Pulmonary artery endothelial cell (primary cell): Measurements from ENCODE around the gene ITGB2. TPM values are rescaled to one million over a fixed set of nuclear protein-coding genes. Genes with fewer than 3 reads are reported as not detected.

Experiments
- DNase-seq: peaks from one replicate; pipeline ENCODE4 v3.0.0-alpha.2; 2011; ENCODE audit warnings: low read depth, low spot score
- total RNA-seq: library from RNA; depleted of rRNA; stranded (reverse); fragments of >200 nt; gene quantifications from 2 replicates; pipeline ENCODE4 v1.2.3, GENCODE V29; 2014

The ITGB2 gene
- total RNA-seq, 1 donor from 2014 or later, result 0.13 TPM

DNA sequence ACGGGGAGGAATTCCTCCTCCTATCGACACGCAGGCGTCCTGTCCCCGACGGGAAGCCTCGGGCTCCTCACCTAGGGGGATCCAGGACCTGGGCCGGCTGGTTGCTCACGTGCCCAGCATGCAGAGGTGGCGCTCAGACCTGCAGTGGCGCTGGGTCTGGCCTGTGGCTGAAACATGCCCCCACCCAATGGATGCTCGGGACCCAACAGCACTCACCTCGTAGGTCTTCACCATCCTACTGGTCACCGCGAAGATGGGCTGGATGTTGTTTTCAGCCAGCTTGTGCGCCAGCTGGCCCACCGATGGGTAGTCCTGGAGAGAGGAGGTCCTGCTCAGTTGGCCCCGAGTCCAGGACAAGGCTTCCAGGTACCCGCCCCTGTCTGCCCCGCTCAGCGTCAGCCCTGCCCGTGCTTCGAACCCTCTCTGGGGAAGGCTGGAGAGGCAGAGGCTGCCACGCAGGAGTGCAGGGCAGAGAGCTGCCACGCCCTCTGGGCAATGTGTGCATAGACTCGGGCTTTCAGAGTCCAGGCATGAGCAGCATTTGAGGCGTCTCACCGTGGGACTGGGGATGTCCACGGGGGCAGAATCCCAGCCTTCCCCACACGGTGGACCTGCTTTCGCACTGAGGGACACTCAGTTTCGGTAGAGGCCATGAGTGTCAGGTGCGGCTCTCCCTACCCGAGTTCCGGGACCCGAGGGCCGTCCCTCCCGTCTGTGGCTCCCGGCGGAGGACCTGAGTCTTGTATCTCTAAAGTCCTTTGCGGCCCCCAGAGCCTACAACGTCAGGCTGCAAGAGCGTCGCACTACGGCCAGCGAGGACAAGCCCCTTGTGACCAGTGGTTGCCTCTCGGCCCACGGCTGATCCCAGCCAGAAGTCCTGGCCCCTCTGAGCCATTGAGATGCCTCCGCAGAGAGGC lies 21.6 kb downstream of the ITGB2 start:
- no peak for DNase-seq

DNA sequence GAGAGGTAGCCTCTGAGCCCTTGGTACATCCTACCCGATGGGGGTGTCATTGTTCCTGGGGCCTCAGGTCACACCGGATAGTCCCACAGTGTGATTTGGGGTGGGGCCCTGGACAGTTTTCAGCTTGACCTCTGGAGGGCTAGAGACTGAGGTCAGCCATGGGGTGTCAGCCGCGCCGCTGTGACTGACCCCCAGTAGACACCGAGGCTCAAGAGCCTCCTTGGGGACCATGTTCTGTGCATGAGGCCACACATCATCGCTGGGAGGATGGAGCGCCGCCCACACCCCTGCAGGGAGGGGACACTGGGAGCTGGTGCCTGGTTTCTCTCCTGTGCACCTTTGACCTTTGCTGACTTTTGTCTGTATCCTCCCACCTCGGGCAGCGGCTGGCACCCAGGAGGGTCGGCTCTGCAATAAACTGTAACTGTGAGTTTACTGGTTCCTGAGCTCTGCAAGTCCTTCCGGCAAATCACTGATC lies 22.6 kb downstream of the ITGB2 start:
- no peak for DNase-seq

DNA sequence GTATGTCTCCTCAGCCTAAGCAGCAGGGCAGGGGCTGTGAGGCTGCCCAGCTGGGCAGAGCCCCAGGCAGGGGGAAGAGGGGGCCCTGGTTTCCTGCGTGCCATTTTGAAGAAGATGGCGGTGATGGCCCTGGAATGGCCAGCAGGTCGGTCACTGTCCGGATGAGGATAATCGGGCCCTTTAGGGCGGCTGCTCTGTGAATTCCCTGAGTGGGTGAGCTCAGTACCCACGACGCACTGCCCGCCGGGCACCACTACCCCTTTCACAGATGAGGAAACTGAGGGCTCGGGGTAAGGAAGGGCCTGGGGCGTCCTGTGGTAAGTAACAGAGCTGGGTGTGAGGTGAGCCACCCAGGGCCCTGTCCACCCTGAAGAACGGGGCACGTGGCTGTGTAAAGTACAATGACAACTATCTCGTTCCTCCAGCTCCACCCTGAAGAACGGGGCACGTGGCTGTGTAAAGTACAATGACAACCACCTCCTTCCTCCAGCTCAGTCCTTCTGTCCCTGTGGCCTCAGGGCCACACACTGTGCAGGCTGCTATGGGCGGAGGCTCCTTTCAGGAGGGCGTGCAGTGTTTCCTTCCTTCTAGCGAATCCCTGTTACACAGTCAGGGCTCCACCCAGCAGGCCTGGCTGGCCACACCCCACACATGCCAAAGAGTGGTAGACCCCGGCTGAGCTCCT lies 23.2 kb downstream of the ITGB2 start:
- DNase-seq, result no peak

DNA sequence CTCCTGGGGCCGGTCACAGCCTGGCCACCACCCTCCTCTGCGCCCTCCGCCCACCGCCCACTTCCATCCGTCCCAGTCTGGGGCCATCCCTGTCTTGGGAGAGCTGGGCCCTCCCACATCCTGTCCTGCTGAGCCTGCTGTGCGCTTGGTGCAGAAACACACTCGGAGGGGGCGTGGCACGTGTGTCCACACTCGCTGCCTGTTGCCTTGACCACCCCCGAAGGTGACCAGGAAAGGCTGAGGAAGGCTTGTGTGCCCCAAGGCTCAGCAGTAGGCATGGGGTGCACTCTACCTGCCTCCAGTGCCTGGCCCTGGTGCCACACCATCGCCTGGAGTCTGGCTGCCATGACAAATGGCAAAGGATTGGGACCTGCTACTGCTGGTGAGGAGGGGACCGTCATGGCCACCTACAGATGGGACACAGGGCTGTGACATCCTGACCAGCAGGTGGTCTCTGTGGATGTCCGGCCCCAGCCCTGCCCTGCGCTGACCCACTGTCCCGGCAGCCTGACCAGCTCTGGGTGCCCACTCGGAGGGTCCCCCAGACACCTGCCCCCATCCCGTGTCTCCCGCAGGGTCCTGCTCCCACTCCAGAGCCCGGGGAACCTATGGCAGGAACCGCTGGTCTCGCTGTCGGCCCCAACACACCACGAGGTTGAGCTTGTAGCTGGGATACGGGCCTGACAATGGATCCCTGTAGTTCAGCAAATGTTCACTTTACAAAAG lies 24.0 kb downstream of the ITGB2 start:
- no peak for DNase-seq

DNA sequence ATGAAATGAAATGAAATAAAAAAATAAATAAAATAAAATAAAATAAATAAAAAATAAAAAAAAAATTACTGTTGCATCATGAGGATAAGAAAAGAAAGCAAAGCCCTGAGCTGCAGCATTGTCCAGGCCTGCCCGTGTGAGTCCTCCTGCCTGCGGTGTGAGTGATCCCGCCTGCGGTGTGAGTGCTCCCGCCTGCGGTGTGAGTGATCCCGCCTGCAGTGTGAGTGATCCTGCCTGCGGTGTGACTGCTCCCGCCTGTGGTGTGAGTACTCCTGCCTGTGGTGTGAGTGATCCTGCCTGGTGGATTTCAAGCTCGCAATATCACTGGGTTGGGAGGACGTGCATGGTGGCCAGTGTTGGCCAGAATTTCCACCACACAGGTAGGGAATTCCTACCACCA lies 24.8 kb downstream of the ITGB2 start:
- DNase-seq, result no peak

DNA sequence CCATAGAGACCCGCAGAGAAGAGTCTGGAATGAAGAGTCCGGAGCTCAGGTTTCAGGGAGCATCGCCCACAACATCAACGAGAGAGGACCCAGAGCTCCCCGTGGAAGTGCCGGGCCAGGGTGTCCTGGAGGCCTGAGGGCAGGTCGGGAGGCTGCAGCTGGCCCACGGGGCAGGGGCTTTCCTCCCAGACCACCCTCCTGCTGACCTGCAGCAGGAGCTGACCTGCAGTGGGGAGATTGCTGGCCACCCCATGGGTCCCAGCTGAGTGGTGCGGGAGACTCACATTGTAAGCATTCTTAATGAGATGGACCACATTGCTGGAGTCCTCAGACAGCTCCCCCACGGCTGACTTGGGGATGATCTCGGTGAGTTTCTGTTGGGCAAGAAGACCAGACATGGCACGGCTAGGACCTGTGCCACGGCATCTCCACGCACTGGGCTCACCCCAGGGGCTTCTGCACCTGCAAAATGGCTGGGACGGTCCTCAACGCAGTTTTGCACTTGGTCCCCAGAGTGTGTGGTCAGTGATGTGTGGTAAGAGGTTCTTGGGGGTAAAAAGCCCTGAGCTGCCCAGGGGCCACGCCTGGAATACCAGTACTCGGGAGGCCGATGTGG lies 25.9 kb downstream of the ITGB2 start:
- DNase-seq, result no peak

DNA sequence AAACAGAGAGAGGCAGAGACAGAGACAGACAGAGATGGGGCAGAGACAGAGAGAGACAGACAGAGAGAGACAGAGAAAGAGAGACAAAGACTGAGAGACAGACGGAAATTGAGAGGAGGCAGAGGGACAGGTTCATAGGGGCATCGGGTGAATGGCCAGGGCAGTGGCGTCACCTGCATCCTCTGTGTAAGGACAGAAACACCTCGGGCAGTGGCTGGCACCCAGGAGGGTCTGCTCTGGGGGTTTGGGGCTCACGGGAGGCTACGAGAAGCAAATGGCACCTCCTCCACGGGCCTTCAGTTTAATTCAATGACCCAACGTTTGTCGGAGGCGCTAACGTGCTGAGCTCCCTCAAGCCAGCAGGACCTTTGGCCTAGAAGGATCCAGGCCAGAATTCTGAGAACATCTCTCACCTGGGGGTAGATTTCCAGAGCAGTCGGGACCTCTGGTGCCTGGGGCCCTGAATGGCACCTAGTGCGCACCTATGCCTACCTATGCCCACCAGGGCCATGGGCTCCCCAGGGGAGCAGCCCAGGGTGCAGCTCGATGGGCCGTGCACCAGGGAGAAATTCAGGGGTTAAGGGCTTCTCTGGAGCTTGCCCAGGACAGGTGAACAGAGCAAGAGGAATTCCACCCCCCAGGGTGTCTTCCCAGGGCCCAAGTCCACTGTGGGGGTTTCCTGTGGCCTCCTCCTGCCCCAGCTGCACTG lies 26.6 kb downstream of the ITGB2 start:
- DNase-seq, result no peak

DNA sequence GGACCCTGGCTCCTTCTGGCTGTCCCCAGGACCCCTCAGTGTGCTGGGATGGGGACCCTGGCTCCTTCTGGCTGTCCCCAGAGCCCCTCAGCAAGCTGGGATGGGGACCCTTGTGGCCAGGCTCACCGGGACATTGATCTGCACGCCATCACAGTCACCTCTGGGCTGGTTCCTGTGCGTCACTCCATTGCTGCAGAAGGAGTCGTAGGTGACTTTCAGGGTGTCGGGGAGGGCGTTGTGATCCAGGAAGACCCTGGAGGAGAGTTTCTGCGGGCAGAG lies 27.5 kb downstream of the ITGB2 start:
- no peak for DNase-seq

DNA sequence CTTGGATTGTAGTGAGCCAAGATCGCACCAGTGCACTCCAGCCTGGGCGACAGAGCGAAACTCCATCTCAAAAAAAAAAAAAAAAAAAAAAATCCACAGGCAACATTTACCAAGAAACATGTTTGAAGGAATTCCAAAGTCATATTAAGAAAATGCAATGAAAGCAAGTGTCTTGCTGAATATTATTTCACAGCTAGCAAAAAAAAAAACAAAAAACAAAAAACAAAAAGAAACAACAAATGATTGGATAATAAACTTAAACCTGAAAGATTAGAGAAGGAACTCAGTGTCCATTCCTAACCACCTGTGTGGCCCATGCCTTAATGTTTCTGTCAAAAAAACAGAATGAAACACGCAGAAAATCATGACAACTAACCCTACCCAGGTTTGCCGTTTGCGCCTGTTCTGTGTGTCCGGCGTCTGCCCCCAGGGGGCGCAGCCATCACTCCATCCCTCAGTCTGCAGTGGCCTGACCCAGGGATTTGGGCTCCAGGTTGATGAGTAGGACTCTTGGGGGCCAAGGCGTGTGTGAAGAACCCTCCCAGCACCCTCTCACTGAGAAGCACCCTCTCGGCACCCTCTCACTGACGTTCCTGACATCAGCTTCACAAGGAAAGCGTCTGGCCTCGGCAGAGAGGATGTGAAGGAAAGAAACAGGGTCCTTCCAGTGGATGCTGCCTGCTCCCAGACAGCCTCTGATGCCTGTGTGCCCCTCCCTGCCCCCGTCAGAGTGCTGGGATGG lies 28.0 kb downstream of the ITGB2 start:
- no peak for DNase-seq

DNA sequence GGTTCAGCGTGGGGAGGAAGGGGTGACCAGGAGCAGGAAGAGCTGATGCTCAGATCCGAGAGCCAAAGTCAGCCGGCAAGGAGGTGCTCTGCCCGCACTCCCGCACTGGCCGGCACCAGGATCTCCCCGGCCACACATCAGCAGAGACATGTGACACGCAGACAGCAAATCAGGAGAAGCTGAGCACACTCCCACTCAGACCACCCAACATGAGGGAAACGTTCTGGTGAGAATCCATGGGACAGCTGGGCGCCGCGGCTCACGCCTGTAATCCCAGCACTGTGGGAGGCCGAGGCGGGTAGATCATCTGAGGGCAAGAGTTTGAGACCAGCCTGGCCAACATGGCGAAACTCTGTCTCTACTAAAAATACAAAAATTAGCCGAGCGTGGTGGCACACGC lies 28.6 kb downstream of the ITGB2 start:
- no peak for DNase-seq

DNA sequence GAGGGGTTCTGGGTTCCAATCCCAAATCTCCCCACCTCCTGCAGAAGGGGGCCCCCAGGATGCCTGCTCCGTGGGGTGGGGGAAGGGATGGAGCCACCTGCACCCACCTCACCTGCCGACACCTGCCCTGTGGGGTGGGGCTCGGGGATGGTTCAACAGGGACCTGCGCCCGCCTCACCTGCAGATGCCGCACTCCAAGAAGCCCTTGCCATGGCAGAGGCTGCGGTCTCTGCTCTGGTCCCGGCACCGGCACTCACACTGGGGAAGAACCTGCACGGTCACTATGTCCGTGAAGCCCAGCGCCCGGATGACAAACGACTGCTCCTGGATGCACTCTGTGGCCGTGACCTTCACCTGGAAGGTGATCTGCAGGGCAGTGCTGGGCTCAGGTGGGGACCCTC lies 29.1 kb downstream of the ITGB2 start:
- DNase-seq, result no peak

DNA sequence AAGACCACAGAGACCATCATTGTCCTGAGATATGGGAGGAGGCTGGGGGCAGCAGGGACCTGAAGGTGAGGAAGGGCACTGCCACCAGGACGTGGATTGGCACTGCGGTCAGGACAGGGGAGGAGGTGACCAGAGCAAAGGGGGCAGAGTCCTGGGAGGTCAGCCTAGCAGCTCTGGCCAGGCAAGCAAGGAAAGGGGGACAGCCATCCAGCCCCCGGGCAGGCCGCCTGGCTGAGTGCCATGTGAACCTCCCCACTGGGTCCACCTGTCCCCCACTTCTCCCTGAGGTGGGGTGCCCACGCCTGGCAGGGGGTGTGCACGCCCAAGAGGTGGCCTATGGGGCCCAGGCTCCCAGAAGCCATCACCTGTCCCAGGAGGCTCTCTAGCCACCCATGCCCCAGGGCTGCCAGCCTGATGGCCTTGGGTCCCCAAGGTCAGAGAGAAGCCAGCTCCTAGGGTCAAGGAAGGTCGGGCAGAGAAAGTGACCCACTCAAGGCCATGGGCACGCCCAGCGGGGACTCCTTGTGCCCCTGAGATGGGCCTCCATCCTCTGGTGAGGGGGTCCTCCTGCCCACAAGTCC lies 29.6 kb downstream of the ITGB2 start:
- no peak for DNase-seq

DNA sequence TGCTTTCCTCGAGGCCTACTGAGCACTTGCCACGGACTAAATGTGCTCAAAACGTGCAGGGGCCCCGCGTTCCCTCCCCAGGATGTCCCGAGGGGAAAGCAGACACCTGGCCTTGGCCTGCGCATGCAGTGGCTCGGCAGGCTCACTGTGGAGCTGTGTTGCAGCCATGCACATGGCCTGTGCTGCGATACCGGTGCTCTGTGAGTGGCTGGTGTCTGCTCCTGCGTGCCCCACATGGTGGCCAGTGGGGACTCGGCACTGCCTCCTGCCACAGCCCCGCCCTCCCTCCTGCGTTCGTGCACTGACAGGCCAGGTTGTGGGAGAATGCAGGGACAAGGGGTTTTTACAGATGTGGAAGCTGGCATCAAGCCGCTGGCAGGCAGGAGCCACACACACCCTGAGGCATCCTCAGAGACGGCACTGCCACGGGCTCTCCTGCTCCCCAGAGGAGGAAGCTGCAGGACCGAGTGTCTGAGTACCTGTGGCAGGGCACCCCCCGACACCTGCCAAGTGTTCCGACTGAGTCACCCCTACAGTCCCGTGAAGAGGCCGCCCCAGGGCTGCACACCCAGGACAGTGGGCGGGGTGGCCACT lies 30.3 kb downstream of the ITGB2 start:
- no peak for DNase-seq

DNA sequence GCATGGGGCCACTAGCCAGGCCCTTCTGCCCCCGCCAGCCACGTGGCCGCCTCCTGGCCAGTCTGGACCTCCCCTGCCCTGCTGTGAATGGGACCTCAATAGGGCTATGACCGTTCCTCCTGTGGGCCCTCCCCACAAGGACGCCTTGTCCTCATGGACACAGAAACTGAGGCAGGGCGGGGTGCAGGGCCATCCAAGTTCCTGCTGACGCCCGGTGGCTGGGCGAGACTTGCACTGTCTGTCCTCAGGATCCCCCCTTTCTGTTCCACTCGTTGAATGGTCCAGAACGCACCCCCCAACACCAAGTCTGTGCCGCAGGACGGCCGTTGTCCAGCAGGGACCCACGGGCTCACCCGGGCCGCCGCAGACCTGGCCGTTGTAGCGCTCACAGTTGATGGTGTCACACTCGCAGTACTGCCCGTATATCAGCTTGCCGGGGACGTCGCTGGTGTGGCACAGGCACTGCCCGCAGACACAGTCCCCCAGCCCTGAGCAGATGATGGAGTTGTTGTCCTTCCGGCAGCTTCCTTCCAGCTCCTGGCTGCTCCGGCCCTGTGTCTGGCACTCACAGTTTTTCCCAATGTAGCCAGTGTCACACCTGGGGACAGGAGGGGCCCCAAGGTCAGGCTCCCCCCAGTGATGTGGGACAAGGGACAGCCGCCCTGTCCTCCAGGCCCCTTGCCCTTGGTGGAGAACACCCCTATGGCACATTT lies 30.9 kb downstream of the ITGB2 start:
- DNase-seq, result no peak

DNA sequence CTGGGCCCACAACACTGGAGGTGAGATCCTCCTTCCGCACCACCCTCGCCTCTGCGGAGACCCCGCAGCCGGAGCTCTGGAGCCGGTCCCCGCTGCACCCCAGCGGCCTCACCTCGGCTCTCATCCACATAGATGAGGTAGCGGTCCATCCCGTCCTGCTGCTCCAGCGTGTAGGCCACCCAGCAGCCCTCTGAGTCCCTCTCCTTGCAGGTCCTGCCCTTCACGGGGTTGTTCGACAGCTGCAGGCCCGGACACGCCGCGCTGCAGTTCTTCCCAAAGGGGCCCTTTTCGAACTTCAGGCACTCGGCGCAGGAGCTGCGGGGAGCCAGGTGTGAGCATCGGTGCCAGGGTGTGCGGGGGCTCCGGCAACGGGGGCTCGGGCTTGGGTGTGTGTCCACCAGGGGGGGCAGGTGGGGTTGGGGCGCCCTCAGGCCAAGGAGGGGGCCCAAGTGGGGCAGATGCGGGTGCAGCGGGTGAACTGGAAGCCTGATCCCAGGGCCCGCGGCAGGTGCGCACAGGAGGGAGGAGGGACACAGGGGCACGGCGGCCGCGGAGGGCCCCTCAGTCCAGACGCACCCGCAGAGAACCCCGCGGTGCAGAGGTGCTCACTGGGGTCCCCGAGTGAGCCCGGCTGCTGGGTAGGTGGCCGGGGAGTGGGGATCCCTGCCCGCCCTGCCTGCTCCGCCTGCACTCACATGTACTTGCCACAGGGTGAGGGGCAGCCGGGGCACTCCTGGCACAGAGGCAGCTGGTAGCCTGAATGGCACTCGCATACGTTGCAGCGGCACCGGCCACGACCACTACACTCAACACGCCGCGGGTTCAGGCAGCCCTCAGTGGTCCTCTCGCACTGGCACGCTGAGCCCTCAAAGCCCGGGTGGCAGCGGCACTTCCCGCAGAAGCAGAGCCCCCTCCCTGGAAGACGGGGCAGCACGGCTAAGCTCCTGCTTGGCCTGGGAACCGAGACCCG lies 31.8 kb downstream of the ITGB2 start:
- DNase-seq, result no peak

DNA sequence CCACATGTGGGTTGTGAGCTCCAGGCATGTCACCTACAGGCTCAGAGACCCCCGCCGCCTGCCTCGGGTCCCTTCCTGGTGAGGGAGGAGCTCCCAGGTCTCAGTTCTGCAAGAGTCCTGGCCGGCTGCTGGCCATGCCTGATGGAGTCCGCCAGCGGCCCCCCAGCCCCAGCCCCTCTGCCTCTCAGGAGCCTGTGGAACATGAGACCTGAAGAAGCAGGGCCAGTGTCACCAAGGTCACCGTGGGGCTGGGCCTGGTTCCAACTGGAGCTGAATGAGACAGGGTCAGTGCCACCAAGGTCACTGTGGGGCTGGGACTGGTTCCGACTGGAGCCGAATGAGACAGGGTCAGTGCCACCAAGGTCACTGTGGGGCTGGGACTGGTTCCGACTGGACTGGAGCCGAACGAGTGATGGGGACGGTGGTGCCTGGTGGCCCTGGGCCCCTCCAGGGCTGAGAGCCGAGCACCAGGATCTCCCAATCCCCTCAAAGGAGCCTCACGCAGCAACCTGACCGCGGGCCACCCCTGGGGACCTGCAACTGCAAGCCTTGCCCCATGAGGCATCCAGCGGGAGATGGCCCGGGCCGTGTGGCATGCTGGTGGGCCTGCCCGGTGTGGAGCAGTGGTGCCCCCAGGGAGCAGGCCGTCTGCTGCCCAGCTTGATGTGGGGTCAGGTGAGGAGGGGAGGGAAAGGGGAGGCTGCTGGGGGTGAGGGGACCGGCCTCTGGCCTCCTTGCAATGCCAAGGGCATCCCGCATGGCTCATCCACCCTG lies 32.7 kb downstream of the ITGB2 start:
- no peak for DNase-seq

DNA sequence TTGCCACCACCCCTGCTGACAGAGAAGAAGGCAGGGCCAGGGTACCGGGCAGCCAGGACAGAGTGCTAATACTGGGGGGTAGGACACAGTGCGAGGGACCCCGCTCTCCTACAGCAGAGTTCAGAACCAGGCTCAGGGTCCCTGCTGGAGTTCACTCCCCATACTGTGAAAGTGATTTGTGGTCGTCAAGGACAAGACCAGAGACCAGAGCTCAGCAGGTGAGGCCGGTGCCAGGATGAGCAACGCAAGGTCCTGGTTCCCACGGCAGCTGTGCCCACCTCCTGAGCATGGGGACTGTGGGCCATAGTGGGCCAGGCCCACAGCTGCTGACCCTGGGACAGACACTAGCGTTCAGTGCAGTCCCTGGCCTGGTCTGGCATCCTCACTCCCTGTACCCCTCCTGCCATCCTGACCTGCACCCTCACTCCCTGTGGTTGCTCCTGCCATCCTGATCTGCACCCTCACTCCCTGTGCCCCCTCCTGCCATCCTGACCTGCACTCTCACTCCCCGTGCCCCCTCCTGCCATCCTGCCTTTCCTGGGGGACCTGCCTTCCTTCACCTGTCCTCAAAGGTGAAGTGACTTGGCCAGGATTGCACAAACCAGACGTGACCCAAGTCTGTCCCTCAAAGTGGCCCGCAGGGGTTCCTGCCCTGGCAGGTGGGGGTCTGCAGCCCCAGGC lies 33.4 kb downstream of the ITGB2 start:
- no peak for DNase-seq
